ENCODE results near the gene BMP2K.

BMP2K gene

DNA sequence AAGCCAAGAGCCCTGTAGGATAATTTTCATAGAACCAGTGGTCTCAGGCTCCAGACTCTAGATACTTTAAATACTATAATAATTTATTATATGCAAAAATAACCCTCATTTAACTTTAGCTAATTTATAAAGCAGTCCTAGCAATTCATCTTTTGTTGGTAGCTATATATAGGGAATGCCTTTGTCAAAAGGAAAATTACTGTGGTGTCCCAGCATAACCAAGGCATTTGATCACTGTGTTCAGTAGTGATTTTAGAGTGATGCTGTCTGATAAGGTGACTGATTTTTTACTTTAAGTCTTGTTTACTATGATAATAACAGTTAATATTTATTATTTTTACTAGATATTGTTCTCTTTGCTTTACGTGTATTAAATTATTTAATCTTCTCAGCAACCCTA is 101.9 kb downstream of the BMP2K start:
- Histone ChIP-seq H3K4me3 (ENCODE audit: low read depth, low read length) (no peak overlapping the region), H3K79me2 (no peaks in the 10 kb centered on the region), H3K27ac (no peak overlapping the region), H2AFZ (no peak overlapping the region), H3K4me1 (no peaks in the 10 kb centered on the region), H3K36me3 (ENCODE audit: control insufficient read depth, insufficient read depth, low read length) (no peaks in the 10 kb centered on the region), H3K4me2 (ENCODE audit: low read length) (no peak overlapping the region), H3K27me3 (ENCODE audit: control insufficient read depth, insufficient read depth, low read length) (no peaks in the 10 kb centered on the region), H3K9me3 (ENCODE audit: control insufficient read depth, low read length) (no peaks in the 10 kb centered on the region), H3K9ac (no peak overlapping the region)
- TF ChIP-seq, protein P1, sequence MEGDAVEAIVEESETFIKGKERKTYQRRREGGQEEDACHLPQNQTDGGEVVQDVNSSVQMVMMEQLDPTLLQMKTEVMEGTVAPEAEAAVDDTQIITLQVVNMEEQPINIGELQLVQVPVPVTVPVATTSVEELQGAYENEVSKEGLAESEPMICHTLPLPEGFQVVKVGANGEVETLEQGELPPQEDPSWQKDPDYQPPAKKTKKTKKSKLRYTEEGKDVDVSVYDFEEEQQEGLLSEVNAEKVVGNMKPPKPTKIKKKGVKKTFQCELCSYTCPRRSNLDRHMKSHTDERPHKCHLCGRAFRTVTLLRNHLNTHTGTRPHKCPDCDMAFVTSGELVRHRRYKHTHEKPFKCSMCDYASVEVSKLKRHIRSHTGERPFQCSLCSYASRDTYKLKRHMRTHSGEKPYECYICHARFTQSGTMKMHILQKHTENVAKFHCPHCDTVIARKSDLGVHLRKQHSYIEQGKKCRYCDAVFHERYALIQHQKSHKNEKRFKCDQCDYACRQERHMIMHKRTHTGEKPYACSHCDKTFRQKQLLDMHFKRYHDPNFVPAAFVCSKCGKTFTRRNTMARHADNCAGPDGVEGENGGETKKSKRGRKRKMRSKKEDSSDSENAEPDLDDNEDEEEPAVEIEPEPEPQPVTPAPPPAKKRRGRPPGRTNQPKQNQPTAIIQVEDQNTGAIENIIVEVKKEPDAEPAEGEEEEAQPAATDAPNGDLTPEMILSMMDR (IDR thresholded peaks at IDR 0.05) = no peak

DNA sequence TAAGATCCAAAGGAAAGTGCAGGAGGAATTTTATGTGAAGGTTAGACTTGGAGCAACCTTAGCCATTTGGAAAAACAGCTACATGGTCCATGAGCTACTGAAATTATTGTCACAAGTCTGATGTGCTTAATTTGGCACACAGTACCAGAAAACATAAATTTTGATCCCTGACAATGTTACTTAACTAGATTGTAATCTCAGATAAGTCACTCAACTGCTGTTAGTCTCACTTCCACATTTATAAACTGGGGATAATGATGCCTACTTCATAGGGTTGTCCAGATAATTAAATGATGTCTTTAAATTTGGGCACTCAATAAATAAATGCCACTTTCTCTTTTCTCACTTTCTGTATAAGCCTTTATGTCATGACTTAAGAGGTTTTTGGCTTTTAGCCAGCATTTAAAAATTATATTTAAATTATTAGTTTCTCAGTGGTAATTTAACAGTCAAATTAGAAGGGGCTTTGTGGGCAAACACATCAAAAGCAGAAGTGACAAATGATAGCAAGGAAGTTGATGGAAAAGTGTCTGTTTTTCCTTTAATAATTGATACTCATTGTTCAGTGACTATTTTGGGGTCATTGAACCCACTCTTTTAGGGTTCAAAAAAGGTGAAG is 104.8 kb downstream of the BMP2K start:
- no peak overlapping the region for H3K9ac ChIP-seq
- H3K36me3 ChIP-seq (ENCODE audit: control insufficient read depth, insufficient read depth, low read length) = no peaks in the 10 kb centered on the region
- H3K4me1 ChIP-seq = no peaks in the 10 kb centered on the region
- H3K79me2 ChIP-seq = no peaks in the 10 kb centered on the region
- TF ChIP-seq, protein P1 (IDR thresholded peaks at IDR 0.05) = no peak
- no peaks in the 10 kb centered on the region for H3K27me3 ChIP-seq (ENCODE audit: control insufficient read depth, insufficient read depth, low read length)
- H3K27ac ChIP-seq = no peak overlapping the region
- H3K9me3 ChIP-seq (ENCODE audit: control insufficient read depth, low read length) = no peaks in the 10 kb centered on the region
- H2AFZ ChIP-seq = no peak overlapping the region
- no peak overlapping the region for H3K4me3 ChIP-seq (ENCODE audit: low read depth, low read length)
- H3K4me2 ChIP-seq (ENCODE audit: low read length) = no peak overlapping the region

DNA sequence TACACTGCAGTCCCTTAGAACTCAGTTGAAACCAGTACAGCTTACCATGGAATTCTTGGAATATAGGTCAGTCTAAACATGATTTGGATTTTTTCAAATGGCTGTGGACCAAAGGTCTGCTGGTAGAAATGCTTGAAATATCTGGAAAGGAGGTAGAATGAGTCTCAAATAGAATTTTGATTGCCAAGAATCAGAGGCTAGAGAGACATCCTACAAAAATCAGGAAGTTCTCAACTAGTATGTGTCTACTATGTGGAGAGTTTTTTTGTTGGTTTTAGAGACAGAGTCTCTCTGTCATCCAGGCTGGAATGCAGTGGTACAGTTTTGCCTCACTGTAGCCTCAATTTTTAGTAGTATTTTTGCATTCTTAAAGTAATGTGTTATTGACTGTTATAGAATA is 109.4 kb downstream of the BMP2K start:
- Histone ChIP-seq H3K27me3 (ENCODE audit: control insufficient read depth, insufficient read depth, low read length) (no peaks in the 10 kb centered on the region), H3K9ac (no peak overlapping the region)

DNA sequence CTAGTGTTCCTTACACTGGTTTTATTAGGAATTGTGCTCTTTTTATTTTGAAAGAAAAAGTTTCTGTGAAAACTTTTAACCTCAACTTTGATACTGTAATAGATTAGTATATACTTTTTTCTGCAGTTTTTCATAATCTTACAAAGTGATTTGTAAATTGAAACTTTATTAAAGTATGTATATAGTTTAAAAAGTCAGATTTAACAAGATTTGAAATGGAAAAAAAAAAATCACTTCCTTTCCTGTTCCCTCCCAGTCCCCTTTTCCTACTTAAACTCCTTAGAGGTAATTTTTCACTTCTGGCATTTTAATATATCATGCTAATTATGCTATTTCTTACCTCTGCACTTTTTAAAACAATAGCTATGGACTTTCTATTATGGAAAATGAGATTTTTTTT is 113.8 kb downstream of the BMP2K start:
- Histone ChIP-seq H2AFZ (no peak overlapping the region), H3K9me3 (ENCODE audit: control insufficient read depth, low read length) (no peaks in the 10 kb centered on the region), H3K4me2 (ENCODE audit: low read length) (no peak overlapping the region), H3K9ac (no peak overlapping the region), H3K4me3 (ENCODE audit: low read depth, low read length) (no peak overlapping the region), H3K27me3 (ENCODE audit: control insufficient read depth, insufficient read depth, low read length) (no peaks in the 10 kb centered on the region), H3K27ac (no peak overlapping the region), H3K79me2 (no peaks in the 10 kb centered on the region), H3K36me3 (ENCODE audit: control insufficient read depth, insufficient read depth, low read length) (no peaks in the 10 kb centered on the region), H3K4me1 (no peaks in the 10 kb centered on the region)
- TF ChIP-seq, protein P1 (IDR thresholded peaks at IDR 0.05) = no peak

More for the DNA sequence above, 109.4 kb downstream of the BMP2K start:
- Histone ChIP-seq H3K9me3 (ENCODE audit: control insufficient read depth, low read length) (no peaks in the 10 kb centered on the region), H3K79me2 (no peaks in the 10 kb centered on the region), H3K36me3 (ENCODE audit: control insufficient read depth, insufficient read depth, low read length) (no peaks in the 10 kb centered on the region), H3K4me2 (ENCODE audit: low read length) (no peak overlapping the region), H3K27ac (no peak overlapping the region), H3K4me3 (ENCODE audit: low read depth, low read length) (no peak overlapping the region), H3K4me1 (no peaks in the 10 kb centered on the region), H2AFZ (no peak overlapping the region)
- TF ChIP-seq, protein P1 (IDR thresholded peaks at IDR 0.05) = no peak

DNA sequence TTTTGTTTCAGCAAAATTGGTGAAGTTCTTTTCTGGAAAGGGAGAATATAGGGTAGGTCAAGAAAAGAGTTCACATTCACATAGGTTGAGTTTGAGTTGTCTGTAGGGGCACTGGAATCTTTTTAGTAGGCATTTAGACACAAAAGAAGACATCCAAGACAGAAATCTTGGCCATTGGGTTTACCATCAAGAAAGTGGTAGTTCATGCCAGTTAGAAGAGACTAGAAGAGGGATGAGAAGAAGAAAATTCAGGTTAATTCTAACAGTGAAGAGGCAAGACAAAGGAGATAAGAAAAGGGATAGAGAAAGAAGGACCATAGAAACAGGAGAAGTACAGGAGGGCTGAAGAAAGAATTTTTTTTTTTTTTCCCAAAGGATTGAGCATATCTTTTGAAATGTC is 123.2 kb downstream of the BMP2K start:
- Histone ChIP-seq H3K36me3 (ENCODE audit: control insufficient read depth, insufficient read depth, low read length) (no peaks in the 10 kb centered on the region), H3K4me1 (no peaks in the 10 kb centered on the region), H3K79me2 (no peaks in the 10 kb centered on the region), H3K9ac (no peak overlapping the region), H3K4me3 (ENCODE audit: low read depth, low read length) (no peak overlapping the region), H3K4me2 (ENCODE audit: low read length) (no peak overlapping the region), H3K9me3 (ENCODE audit: control insufficient read depth, low read length) (no peaks in the 10 kb centered on the region), H3K27me3 (ENCODE audit: control insufficient read depth, insufficient read depth, low read length) (no peaks in the 10 kb centered on the region), H3K27ac (no peak overlapping the region), H2AFZ (no peak overlapping the region)
- TF ChIP-seq, protein P1 (IDR thresholded peaks at IDR 0.05) = no peak

Data from parathyroid adenoma (tissue), 2 donors.